Mesenchymal stem cell (in vitro differentiated cells and primary cell): ENCODE measurements around the gene CORO2B.

ENCODE experiments used
- DNase-seq: peaks from one replicate; pipeline ENCODE4 v3.0.0-alpha.2; 2013
- H2AFZ ChIP-seq: one replicate; pipeline ENCODE4 v1.6.1; 2013; ENCODE audit warnings: low read depth, mild to moderate bottlenecking, control low read depth, inconsistent platforms, low read length, moderate library complexity
- H2AK5ac ChIP-seq: 2 replicates; pipeline ENCODE4 v1.6.1; 2013; ENCODE audit warnings: low read length, moderate library complexity, mild to moderate bottlenecking, inconsistent platforms; ENCODE audit not compliant: severe bottlenecking
- H2BK120ac ChIP-seq: one replicate; pipeline ENCODE4 v1.6.1; 2013; ENCODE audit warnings: low read depth, mild to moderate bottlenecking, inconsistent platforms, low read length, moderate library complexity
- H2BK12ac ChIP-seq, 2 experiments: one replicate each; pipeline ENCODE4 v1.6.1; 2013; ENCODE audit warnings: inconsistent platforms in 2 of 2, low read length in 2 of 2, mild to moderate bottlenecking in 2 of 2, moderate library complexity in 2 of 2, control low read depth in 1 of 2
- H2BK15ac ChIP-seq: one replicate; pipeline ENCODE4 v1.6.1; 2013; ENCODE audit warnings: mild to moderate bottlenecking, low read depth, inconsistent platforms; ENCODE audit not compliant: poor library complexity, severe bottlenecking
- H2BK5ac ChIP-seq: 2 replicates; pipeline ENCODE4 v1.6.1; 2013; ENCODE audit warnings: low read depth, mild to moderate bottlenecking, low read length, control low read depth, inconsistent platforms; ENCODE audit not compliant: poor library complexity, severe bottlenecking
- H3K14ac ChIP-seq, 2 experiments: one replicate each; pipeline ENCODE4 v1.6.1; 2013; ENCODE audit warnings: inconsistent platforms in 2 of 2, low read length in 2 of 2, control low read depth in 1 of 2, mild to moderate bottlenecking in 1 of 2, moderate library complexity in 1 of 2
- H3K18ac ChIP-seq, 2 experiments: one replicate each; pipeline ENCODE4 v1.6.1; 2013; ENCODE audit warnings: inconsistent platforms in 2 of 2, low read length in 2 of 2, control low read depth in 1 of 2, low read depth in 1 of 2, mild to moderate bottlenecking in 1 of 2
- H3K23ac ChIP-seq, 2 experiments: one replicate each; pipeline ENCODE4 v1.6.1; 2013; ENCODE audit warnings: inconsistent platforms in 2 of 2, low read length in 2 of 2, mild to moderate bottlenecking in 2 of 2, moderate library complexity in 2 of 2, control low read depth in 1 of 2
- H3K27ac ChIP-seq: 2 replicates; pipeline ENCODE4 v1.5.1; 2013; ENCODE audit warnings: mild to moderate bottlenecking, moderate library complexity, low read length, control low read depth, inconsistent platforms; ENCODE audit not compliant: poor library complexity, severe bottlenecking
- H3K27me3 ChIP-seq, 2 experiments: 2 replicates each; pipeline versions ENCODE4 v1.6.1 to v1.7.0; 2013; ENCODE audit warnings: low read length in 2 of 2, mild to moderate bottlenecking in 2 of 2, moderate library complexity in 2 of 2, control low read depth in 1 of 2, inconsistent platforms in 1 of 2; ENCODE audit not compliant: control insufficient read depth in 1 of 2, insufficient read depth in 1 of 2
- H3K36me3 ChIP-seq, 2 experiments: 2 replicates each; pipeline versions ENCODE4 v1.6.1 to v1.7.0; 2013; ENCODE audit warnings: low read length in 2 of 2, control low read depth in 1 of 2, inconsistent platforms in 1 of 2, low read depth in 1 of 2, mild to moderate bottlenecking in 1 of 2; ENCODE audit not compliant: insufficient read depth in 2 of 2, control insufficient read depth in 1 of 2
- H3K4ac ChIP-seq, 2 experiments: one replicate each; pipeline ENCODE4 v1.6.1; 2013; ENCODE audit warnings: inconsistent platforms in 2 of 2, low read length in 2 of 2, mild to moderate bottlenecking in 2 of 2, moderate library complexity in 2 of 2, control low read depth in 1 of 2, low read depth in 1 of 2
- H3K4me1 ChIP-seq: 2 replicates; pipeline ENCODE4 v1.6.1; 2013; ENCODE audit warnings: low read depth, low read length, control low read depth; ENCODE audit not compliant: control insufficient read depth, insufficient read depth
- H3K4me2 ChIP-seq: 2 replicates; pipeline ENCODE4 v1.6.1; 2013; ENCODE audit warnings: low read length, mild to moderate bottlenecking, inconsistent platforms; ENCODE audit not compliant: poor library complexity, severe bottlenecking
- H3K4me3 ChIP-seq, 2 experiments: 2 replicates each; pipeline versions ENCODE4 v1.5.1 to v1.7.0; 2013; ENCODE audit warnings: low read length in 2 of 2, mild to moderate bottlenecking in 2 of 2, control low read depth in 1 of 2, low read depth in 1 of 2; ENCODE audit not compliant: insufficient read depth in 1 of 2
- H3K79me1 ChIP-seq: replicated peaks from 2 replicates; pipeline ENCODE4 v1.6.1; 2013; ENCODE audit warnings: mild to moderate bottlenecking, control low read depth, low read length, inconsistent platforms; ENCODE audit not compliant: poor library complexity, severe bottlenecking
- H3K9ac ChIP-seq: 2 replicates; pipeline ENCODE4 v1.7.0; 2013; ENCODE audit warnings: mild to moderate bottlenecking, low read length, moderate library complexity
- H3K9me3 ChIP-seq: 2 replicates; pipeline ENCODE4 v1.7.0; 2013; ENCODE audit warnings: mild to moderate bottlenecking, low read length; ENCODE audit not compliant: control insufficient read depth
- H4K8ac ChIP-seq: one replicate; pipeline ENCODE4 v1.6.1; 2013; ENCODE audit warnings: inconsistent platforms, mild to moderate bottlenecking, low read length, moderate library complexity
- H4K91ac ChIP-seq: one replicate; pipeline ENCODE4 v1.6.1; 2013; ENCODE audit warnings: mild to moderate bottlenecking, low read length, inconsistent platforms
- WGBS: methylation state at CpG from one replicate; pipeline ENCODE4 v1.1.7; 2013; ENCODE audit warnings: mixed read lengths; 5-methylcytosine and 5-hydroxymethylcytosine counted together

CORO2B gene

DNA sequence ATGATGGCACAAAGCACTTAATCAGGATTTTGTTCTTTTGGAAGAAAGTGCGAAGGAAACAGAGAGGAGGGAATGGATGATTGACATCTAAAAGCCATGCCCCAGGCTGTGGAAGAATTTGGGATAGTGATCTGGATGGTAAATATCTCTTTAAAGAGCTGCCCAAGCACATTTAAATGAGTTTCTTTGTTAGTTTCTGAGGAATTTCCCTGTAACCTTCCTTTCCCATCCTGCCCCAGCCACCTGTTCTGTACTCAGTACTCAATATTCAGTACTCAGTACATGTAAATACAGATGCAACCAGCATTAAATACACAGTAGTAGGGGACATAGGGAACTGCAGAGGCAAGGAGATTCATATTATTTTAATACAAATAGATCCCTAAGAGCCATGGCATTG is 7.8 kb upstream of the CORO2B start:
- Histone ChIP-seq H3K4me2 (no peak overlapping the region), H3K79me1 (no peaks in the 10 kb centered on the region), H2AFZ (no peak overlapping the region), H3K4me1 (peaks cover 7% of the 10 kb centered on the region), H3K36me3 (no peaks in the 10 kb centered on the region), H3K14ac (no peak overlapping the region), H2BK12ac (no peak overlapping the region), H4K91ac (no peak overlapping the region), H3K23ac (no peak overlapping the region), H3K27me3 (peaks cover 7 to 23% of the 10 kb centered on the region in 2 experiments), H4K8ac (no peak overlapping the region), H2BK120ac (no peak overlapping the region), H3K18ac (no peak overlapping the region), H3K4me3 (no peak overlapping the region), H3K9ac (no peak overlapping the region), H2BK15ac (no peak overlapping the region), H2BK5ac (no peak overlapping the region), H3K27ac (no peak overlapping the region), H2AK5ac (no peak overlapping the region), H3K9me3 (no peaks in the 10 kb centered on the region), H3K4ac (no peak overlapping the region)
- no peak for DNase-seq
- 96% methylated on average over 1 of the region's 1 CpG for WGBS

DNA sequence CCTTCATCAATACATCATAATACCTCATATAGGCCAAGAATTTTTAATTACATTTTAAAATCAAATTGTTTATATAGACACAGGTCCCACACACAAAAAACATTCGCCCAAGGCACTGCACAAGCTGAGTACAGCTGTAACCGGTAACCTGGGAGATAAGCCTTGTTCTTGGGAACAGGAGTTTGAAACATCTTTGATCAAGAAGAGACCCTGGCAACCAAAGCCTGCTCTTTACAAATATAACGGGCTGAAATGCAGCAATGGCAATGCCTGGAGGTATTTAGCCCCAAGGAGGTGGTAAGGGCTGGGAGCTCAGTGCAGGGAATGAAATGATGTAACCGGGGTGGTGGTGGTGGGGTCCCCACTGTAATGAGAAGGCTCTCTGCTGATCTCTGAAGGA is 7.2 kb upstream of the CORO2B start:
- Histone ChIP-seq H3K4me2 (no peak overlapping the region), H2BK15ac (no peak overlapping the region), H2BK12ac (no peak overlapping the region), H3K4me1 (peaks cover 7% of the 10 kb centered on the region), H3K36me3 (no peaks in the 10 kb centered on the region), H2BK5ac (no peak overlapping the region), H2AFZ (no peak overlapping the region), H4K91ac (no peak overlapping the region), H4K8ac (no peak overlapping the region), H3K14ac (no peak overlapping the region), H3K4ac (no peak overlapping the region), H3K27ac (no peak overlapping the region), H3K9me3 (no peaks in the 10 kb centered on the region), H2AK5ac (no peak overlapping the region), H3K18ac (no peak overlapping the region), H3K27me3 (peaks cover 7 to 23% of the 10 kb centered on the region in 2 experiments), H3K79me1 (peaks cover 3% of the 10 kb centered on the region), H3K4me3 (no peak overlapping the region), H3K23ac (no peak overlapping the region), H3K9ac (no peak overlapping the region), H2BK120ac (no peak overlapping the region)
- 90% methylated on average over 4 of the region's 4 CpGs for WGBS
- DNase-seq = no peak

DNA sequence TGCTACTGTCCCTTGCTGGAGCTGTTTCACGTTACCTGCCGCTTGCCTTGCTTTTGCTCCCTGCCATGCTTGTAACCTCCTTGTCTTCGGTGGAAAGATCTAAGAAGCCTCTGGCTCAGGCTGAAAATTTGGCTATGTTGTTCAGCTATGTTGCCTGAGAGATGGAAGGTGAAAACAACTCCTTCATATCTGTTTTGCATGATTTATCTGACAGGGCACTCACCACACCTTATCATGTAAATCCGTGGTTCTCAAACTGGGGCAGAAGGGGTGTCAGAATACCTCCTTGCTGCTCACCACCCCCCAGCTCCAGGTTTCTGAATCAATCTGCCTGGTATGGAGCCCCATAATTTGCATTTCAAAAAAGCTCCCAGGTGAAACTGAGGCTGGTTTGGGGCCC is 6.5 kb upstream of the CORO2B start:
- H3K36me3 ChIP-seq = no peaks in the 10 kb centered on the region
- no peak overlapping the region for H3K4me3 ChIP-seq
- H3K9ac ChIP-seq = no peak overlapping the region
- no peak overlapping the region for H2BK15ac ChIP-seq
- H4K8ac ChIP-seq = no peak overlapping the region
- no peak overlapping the region for H3K4me2 ChIP-seq
- H3K27me3 ChIP-seq = peaks cover 7 to 23% of the 10 kb centered on the region in 2 experiments
- H2AFZ ChIP-seq = no peak overlapping the region
- no peak overlapping the region for H3K4ac ChIP-seq
- DNase-seq = no peak
- H2BK120ac ChIP-seq = no peak overlapping the region
- H3K9me3 ChIP-seq = no peaks in the 10 kb centered on the region
- H3K4me1 ChIP-seq = peaks cover 7% of the 10 kb centered on the region
- no peak overlapping the region for H3K14ac ChIP-seq
- no peak overlapping the region for H3K27ac ChIP-seq
- no peak overlapping the region for H2BK12ac ChIP-seq
- H2AK5ac ChIP-seq = no peak overlapping the region
- no peak overlapping the region for H3K18ac ChIP-seq
- H4K91ac ChIP-seq = no peak overlapping the region
- H2BK5ac ChIP-seq = no peak overlapping the region
- no peak overlapping the region for H3K23ac ChIP-seq
- 85% methylated on average over 4 of the region's 4 CpGs for WGBS
- peaks cover 3% of the 10 kb centered on the region for H3K79me1 ChIP-seq

DNA sequence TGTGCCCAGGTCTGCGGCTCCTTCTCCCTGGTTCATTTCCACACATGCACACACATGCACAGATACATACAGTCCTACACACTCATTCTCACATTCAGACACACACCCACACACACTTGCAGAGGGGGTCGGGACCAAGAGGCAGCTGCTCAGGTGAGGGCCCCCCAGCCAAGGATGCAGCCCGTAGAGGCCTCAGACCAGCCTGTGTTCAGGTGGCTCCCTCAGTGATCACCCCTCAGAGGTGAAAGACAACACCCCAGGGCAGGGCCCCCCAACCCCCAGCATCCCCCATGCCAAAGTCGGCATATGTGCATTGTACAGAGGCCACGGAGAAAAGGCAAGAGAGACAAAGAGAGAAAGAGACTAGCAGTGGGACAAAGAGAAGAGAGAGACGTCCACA is 5.9 kb upstream of the CORO2B start:
- H3K4me2 ChIP-seq = no peak overlapping the region
- no peaks in the 10 kb centered on the region for H3K9me3 ChIP-seq
- no peak overlapping the region for H2AFZ ChIP-seq
- DNase-seq = no peak
- H3K4me3 ChIP-seq = no peak overlapping the region
- no peak overlapping the region for H3K9ac ChIP-seq
- H3K18ac ChIP-seq = no peak overlapping the region
- no peak overlapping the region for H2BK5ac ChIP-seq
- H3K4ac ChIP-seq = no peak overlapping the region
- H3K4me1 ChIP-seq = peaks cover 10% of the 10 kb centered on the region
- no peaks in the 10 kb centered on the region for H3K36me3 ChIP-seq
- no peak overlapping the region for H3K23ac ChIP-seq
- H2BK120ac ChIP-seq = no peak overlapping the region
- no peak overlapping the region for H3K14ac ChIP-seq
- H2BK15ac ChIP-seq = no peak overlapping the region
- WGBS = 76% methylated on average over 6 of the region's 6 CpGs
- peaks cover 3% of the 10 kb centered on the region for H3K79me1 ChIP-seq
- no peak overlapping the region for H3K27ac ChIP-seq
- H3K27me3 ChIP-seq = peaks cover 7 to 23% of the 10 kb centered on the region in 2 experiments
- no peak overlapping the region for H4K8ac ChIP-seq
- no peak overlapping the region for H2BK12ac ChIP-seq
- H4K91ac ChIP-seq = no peak overlapping the region
- H2AK5ac ChIP-seq = no peak overlapping the region
